Keratinocyte (primary cell): Measurements from ENCODE around the gene SUPT6H. TPM values are rescaled to one million over a fixed set of nuclear protein-coding genes. Genes with fewer than 3 reads are reported as not detected.

Experiments used
- DNase-seq: peaks from one replicate; pipeline ENCODE4 v3.0.0-alpha.2; 2011; ENCODE audit warnings: low read depth, missing footprints, low spot score
- FAIRE-seq: peaks from 2 replicates; lab custom pipeline; 2011; peaks lifted over from hg19 to GRCh38; lab: Jason Lieb, UNC
- H2AFZ ChIP-seq: 2 replicates; pipeline ENCODE4 v1.6.0; 2012; ENCODE audit warnings: low read length, control low read depth, inconsistent platforms; ENCODE audit not compliant: control insufficient read depth
- H3K27ac ChIP-seq: 2 replicates; pipeline ENCODE4 v1.5.1; 2011; ENCODE audit warnings: low read length; ENCODE audit not compliant: control insufficient read depth, insufficient read depth
- H3K27me3 ChIP-seq: 3 replicates; pipeline ENCODE4 v1.6.0; 2011; ENCODE audit warnings: low read length; ENCODE audit not compliant: control insufficient read depth, insufficient read depth; ENCODE audit errors: extremely low read depth
- H3K36me3 ChIP-seq, 2 experiments: 2 replicates in 1 of 2; 3 replicates in 1 of 2; pipeline ENCODE4 v1.5.1; 2011; ENCODE audit warnings: low read length in 2 of 2, mild to moderate bottlenecking in 1 of 2; ENCODE audit not compliant: control insufficient read depth in 2 of 2, insufficient read depth in 2 of 2; ENCODE audit errors: extremely low read depth in 1 of 2
- H3K4me1 ChIP-seq: 3 replicates; pipeline ENCODE4 v1.5.1; 2011; ENCODE audit warnings: low read length; ENCODE audit not compliant: control insufficient read depth, insufficient read depth; ENCODE audit errors: extremely low read depth
- H3K4me2 ChIP-seq: 3 replicates; pipeline ENCODE4 v1.6.0; 2011; ENCODE audit warnings: low read depth, low read length; ENCODE audit not compliant: control insufficient read depth, insufficient read depth; ENCODE audit errors: extremely low read depth
- H3K4me3 ChIP-seq, 3 experiments: fragments of 200-600 bp in 1 of 3; sonication (generic) in 1 of 3; 2 replicates in 2 of 3; 3 replicates in 1 of 3; pipeline ENCODE4 v1.5.1; 2011 to 2016; ENCODE audit warnings: low read length in 3 of 3, mild to moderate bottlenecking in 3 of 3, control low read depth in 2 of 3, inconsistent platforms in 1 of 3, low read depth in 1 of 3, mixed read lengths in 1 of 3, mixed run types in 1 of 3, moderate library complexity in 1 of 3; ENCODE audit not compliant: control insufficient read depth in 2 of 3, insufficient read depth in 2 of 3; ENCODE audit errors: extremely low read depth in 1 of 3
- H3K79me2 ChIP-seq: 2 replicates; pipeline ENCODE4 v1.6.0; 2012; ENCODE audit warnings: low read length; ENCODE audit not compliant: control insufficient read depth, insufficient read depth
- H3K9ac ChIP-seq: 3 replicates; pipeline ENCODE4 v1.6.0; 2011; ENCODE audit warnings: low read length; ENCODE audit not compliant: control insufficient read depth, insufficient read depth; ENCODE audit errors: extremely low read depth
- H3K9me1 ChIP-seq: 3 replicates; pipeline ENCODE4 v1.6.0; 2011; ENCODE audit warnings: low read length; ENCODE audit not compliant: control insufficient read depth, insufficient read depth; ENCODE audit errors: extremely low read depth
- H3K9me3 ChIP-seq: 2 replicates; pipeline ENCODE4 v1.5.1; 2012; ENCODE audit warnings: low read depth, low read length; ENCODE audit not compliant: control insufficient read depth
- H4K20me1 ChIP-seq: 3 replicates; pipeline ENCODE4 v1.6.0; 2011; ENCODE audit warnings: low read length; ENCODE audit not compliant: control insufficient read depth, insufficient read depth; ENCODE audit errors: extremely low read depth
- EZH2 ChIP-seq: IDR thresholded peaks from one replicate; pipeline ENCODE4 v1.6.1; 2012; ENCODE audit warnings: inconsistent platforms, mild to moderate bottlenecking, low read length, moderate library complexity
- dilution Hi-C: fragments of 300-500 bp; cut with MboI; formaldehyde crosslinking; loops from one replicate; pipeline ENCODE4 v1.7.0; 2020; ENCODE audit warnings: low sequenced_read_pairs; ENCODE audit not compliant: extremely low pct_ligation_motif_present
- polyA plus RNA-seq, 5 experiments: library from polyadenylated mRNA; depleted of rRNA in 3 of 5; stranded (reverse) in 3 of 5; stranded (forward) in 1 of 5; unstranded in 1 of 5; fragments of >200 nt; gene quantifications; 1 replicate in 1 of 5; 2 replicates in 3 of 5; 3 replicates in 1 of 5; pipeline versions ENCODE4 v1.2.1 to v1.2.3, GENCODE V29; 2011 to 2012; ENCODE audit warnings: missing spikeins in 2 of 5, low read depth in 1 of 5, low replicate concordance in 1 of 5
- TF ChIP-seq, protein P1 (sequence below), 3 experiments: IDR thresholded peaks in 1 of 3; conservative IDR thresholded peaks in 1 of 3; optimal IDR thresholded peaks in 1 of 3; 2 replicates in 2 of 3; 3 replicates in 1 of 3; pipeline versions ENCODE3 to v1.5.1; 2011; ENCODE audit warnings: low read length in 3 of 3, mild to moderate bottlenecking in 3 of 3, moderate library complexity in 2 of 3, control low read depth in 1 of 3, inconsistent platforms in 1 of 3; ENCODE audit not compliant: insufficient read depth in 2 of 3; ENCODE audit errors: extremely low read depth in 1 of 3

Gene SUPT6H
- polyA plus RNA-seq, 1 donor (not counting 4 experiments of a cell fraction or from before 2014, with no cell fraction given), result 32.1 TPM

DNA sequence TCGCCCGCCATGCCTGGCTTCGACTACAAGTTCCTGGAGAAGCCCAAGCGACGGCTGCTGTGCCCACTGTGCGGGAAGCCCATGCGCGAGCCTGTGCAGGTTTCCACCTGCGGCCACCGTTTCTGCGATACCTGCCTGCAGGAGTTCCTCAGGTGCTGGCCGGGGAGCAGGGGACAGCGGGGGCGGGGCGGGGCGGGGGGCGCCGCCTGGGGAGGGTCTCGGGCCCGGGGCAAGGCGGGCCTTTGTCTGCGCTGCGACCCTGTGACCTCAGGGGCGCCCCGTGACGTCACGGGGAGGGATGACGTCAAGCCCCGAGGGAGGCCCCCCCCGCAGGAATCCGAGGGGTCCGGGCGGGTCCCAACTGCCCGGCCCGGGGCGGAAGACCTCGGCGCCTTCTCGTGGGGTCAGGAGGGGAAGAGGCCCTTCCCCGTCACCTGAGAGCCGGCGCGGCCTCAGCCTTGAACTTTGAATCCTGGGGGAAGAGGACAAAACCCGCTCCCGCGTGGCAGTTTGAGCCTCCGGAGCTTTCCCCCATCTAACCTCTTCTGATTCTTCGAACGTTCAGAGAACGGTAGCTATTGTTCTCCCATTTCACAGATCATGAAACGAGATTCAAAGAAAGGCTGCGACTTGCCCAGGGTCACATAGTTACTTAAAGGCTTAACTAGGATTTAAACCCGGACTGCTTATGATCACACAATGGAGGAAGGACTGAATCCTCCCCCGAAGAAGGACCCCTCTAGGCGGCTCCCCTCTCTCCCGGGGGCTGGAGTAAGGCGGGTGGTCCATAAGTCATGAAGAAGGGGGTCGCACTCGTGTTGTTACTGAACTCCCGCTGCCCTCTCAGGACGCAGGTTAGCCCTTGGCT lies 82.3 kb downstream of the SUPT6H start:
- peaks cover 36% of the 10 kb centered on the region for H3K4me1 ChIP-seq

DNA sequence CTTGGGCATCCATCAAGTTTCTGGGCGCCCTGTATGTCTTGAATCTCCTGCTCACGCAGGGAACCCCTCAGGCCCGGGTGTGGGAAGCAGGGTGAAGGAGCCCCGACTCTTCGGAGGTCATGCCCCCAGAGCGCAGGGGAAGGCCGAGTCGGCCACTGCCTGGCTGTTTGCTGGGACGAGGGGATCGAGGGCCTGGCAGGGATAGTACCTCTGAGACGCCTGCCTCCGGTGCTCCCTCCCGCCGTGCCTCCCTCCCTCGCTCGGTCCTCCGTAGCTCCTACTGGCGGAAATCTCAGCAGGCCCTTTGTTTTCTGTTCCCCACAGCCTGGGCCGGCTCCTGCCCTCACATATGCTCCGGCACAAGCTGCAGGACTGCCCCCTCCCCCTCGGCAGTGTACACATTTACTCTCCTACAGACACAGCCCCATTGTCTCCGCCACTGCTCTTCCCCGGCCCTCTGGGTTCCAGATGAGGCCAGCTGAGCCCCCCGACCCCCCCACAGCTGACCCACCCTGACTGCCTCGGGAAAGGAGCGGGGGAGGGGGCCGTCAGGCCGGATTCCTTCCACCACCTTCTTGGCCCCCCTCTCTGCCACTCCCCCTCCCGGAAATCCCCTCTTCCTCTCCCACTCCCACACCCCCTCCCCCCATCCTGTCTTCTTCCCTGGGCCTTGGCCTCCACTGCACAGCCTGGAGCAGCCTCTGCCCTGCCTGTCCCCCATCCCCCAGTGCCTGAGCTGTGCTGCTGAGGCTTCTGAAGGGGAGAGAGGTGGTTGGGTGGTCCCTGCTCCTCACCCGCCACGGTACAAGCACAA lies 83.2 kb downstream of the SUPT6H start:
- peaks cover 7% of the 10 kb centered on the region for H3K9me1 ChIP-seq
- no peaks in the 10 kb centered on the region for H3K27me3 ChIP-seq
- H3K36me3 ChIP-seq, result peaks cover 29 to 34% of the 10 kb centered on the region in 2 experiments
- H4K20me1 ChIP-seq, result peaks cover 34% of the 10 kb centered on the region
- dilution Hi-C loops, result no loop called here
- peak overlapping the region; percentile 96 for H3K9ac ChIP-seq
- peak overlapping the region; percentile 91 for H3K27ac ChIP-seq
- H3K4me2 ChIP-seq, result peak overlapping the region; percentile 87
- H3K4me1 ChIP-seq, result peaks cover 36% of the 10 kb centered on the region
- FAIRE-seq, result no peak
- H3K79me2 ChIP-seq, result peaks cover 55% of the 10 kb centered on the region
- H2AFZ ChIP-seq, result no peak overlapping the region
- no peak for TF ChIP-seq EZH2
- TF ChIP-seq, protein P1, sequence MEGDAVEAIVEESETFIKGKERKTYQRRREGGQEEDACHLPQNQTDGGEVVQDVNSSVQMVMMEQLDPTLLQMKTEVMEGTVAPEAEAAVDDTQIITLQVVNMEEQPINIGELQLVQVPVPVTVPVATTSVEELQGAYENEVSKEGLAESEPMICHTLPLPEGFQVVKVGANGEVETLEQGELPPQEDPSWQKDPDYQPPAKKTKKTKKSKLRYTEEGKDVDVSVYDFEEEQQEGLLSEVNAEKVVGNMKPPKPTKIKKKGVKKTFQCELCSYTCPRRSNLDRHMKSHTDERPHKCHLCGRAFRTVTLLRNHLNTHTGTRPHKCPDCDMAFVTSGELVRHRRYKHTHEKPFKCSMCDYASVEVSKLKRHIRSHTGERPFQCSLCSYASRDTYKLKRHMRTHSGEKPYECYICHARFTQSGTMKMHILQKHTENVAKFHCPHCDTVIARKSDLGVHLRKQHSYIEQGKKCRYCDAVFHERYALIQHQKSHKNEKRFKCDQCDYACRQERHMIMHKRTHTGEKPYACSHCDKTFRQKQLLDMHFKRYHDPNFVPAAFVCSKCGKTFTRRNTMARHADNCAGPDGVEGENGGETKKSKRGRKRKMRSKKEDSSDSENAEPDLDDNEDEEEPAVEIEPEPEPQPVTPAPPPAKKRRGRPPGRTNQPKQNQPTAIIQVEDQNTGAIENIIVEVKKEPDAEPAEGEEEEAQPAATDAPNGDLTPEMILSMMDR (optimal IDR thresholded peaks at IDR 0.05 in 1 of 3, IDR thresholded peaks at IDR 0.05 in 1 of 3, conservative IDR thresholded peaks at IDR 0.05 in 1 of 3; ENCODE audit: extremely low read depth in 1 of 3, insufficient read depth in 2 of 3, low read length in 3 of 3), result no peak
- DNase-seq, result no peak
- peak overlapping the region; percentile 88 to 98 (median 89) for H3K4me3 ChIP-seq
- H3K9me3 ChIP-seq, result peaks cover 9% of the 10 kb centered on the region

More for the DNA sequence above, 82.3 kb downstream of the SUPT6H start:
- peak overlapping the region; percentile 87 for H3K4me2 ChIP-seq
- peak overlapping the region; percentile 88 to 98 (median 89) for H3K4me3 ChIP-seq
- peaks cover 9% of the 10 kb centered on the region for H3K9me3 ChIP-seq
- peak overlapping the region; percentile 91 for H3K27ac ChIP-seq
- peaks cover 7% of the 10 kb centered on the region for H3K9me1 ChIP-seq
- no peaks in the 10 kb centered on the region for H3K27me3 ChIP-seq
- no peak overlapping the region for H2AFZ ChIP-seq
- no peak for TF ChIP-seq EZH2
- TF ChIP-seq, protein P1 (optimal IDR thresholded peaks at IDR 0.05 in 1 of 3, IDR thresholded peaks at IDR 0.05 in 1 of 3, conservative IDR thresholded peaks at IDR 0.05 in 1 of 3; ENCODE audit: extremely low read depth in 1 of 3, insufficient read depth in 2 of 3, low read length in 3 of 3), result no peak
- DNase-seq (no peak), FAIRE-seq (no peak)
- H3K9ac ChIP-seq, result peak overlapping the region; percentile 96
- H4K20me1 ChIP-seq, result peaks cover 30% of the 10 kb centered on the region
- dilution Hi-C loops, result no loop called here
- H3K79me2 ChIP-seq, result peaks cover 53% of the 10 kb centered on the region
- peaks cover 24 to 31% of the 10 kb centered on the region in 2 experiments for H3K36me3 ChIP-seq
